HepG2 (cell line): ENCODE data around the gene RAD23A. TPM values are rescaled to one million over a fixed set of nuclear protein-coding genes. Genes with fewer than 3 reads are reported as not detected.

Experiments used
- CREB1 ChIP-seq, 2 experiments: fragments of 450-650 bp in 1 of 2; IDR thresholded peaks; 2 replicates each; pipeline ENCODE4 v1.6.1; 2016 to 2017; ENCODE audit warnings: control low read depth in 1 of 2, mild to moderate bottlenecking in 1 of 2, missing compliant biosample characterization in 1 of 2, missing genetic modification characterization in 1 of 2
- GATAD2A ChIP-seq: IDR thresholded peaks from 2 replicates; pipeline ENCODE4 v1.6.1; 2016
- NRL ChIP-seq: sonication (generic); formaldehyde crosslinking; IDR thresholded peaks from 2 replicates; pipeline ENCODE4 v1.5.0; 2020; ENCODE audit warnings: missing genetic modification reagents, mild to moderate bottlenecking, moderate library complexity, borderline replicate concordance
- REPIN1 ChIP-seq: sonication (generic); formaldehyde crosslinking; IDR thresholded peaks from 2 replicates; pipeline ENCODE4 v1.8.0; 2022; ENCODE audit warnings: missing genetic modification reagents, low read depth, mild to moderate bottlenecking, borderline replicate concordance
- TARDBP ChIP-seq: sonication (generic); formaldehyde crosslinking; IDR thresholded peaks from 2 replicates; pipeline ENCODE4 v1.8.0; 2022; ENCODE audit warnings: mild to moderate bottlenecking, missing genetic modification reagents
- YEATS2 ChIP-seq: sonication (generic); formaldehyde crosslinking; IDR thresholded peaks from 2 replicates; pipeline ENCODE4 v1.4.0; 2020; ENCODE audit warnings: missing genetic modification reagents, borderline replicate concordance
- ZNF136 ChIP-seq: sonication (generic); formaldehyde crosslinking; IDR thresholded peaks from 2 replicates; pipeline ENCODE4 v1.8.1; 2022; ENCODE audit warnings: low read depth, mild to moderate bottlenecking, moderate library complexity, missing genetic modification reagents
- ZNF335 ChIP-seq: sonication (generic); formaldehyde crosslinking; IDR thresholded peaks from 2 replicates; pipeline ENCODE4 v1.4.0; 2020; ENCODE audit warnings: missing genetic modification reagents
- ZNF383 ChIP-seq: sonication (generic); formaldehyde crosslinking; IDR thresholded peaks from 2 replicates; pipeline ENCODE4 v1.4.0; 2020; ENCODE audit warnings: missing genetic modification reagents, mild to moderate bottlenecking, borderline replicate concordance
- ZNF501 ChIP-seq: sonication (generic); formaldehyde crosslinking; IDR thresholded peaks from 2 replicates; pipeline ENCODE4 v1.5.1; 2020; ENCODE audit warnings: mild to moderate bottlenecking, moderate library complexity, missing genetic modification reagents
- ZNF616 ChIP-seq: sonication (generic); formaldehyde crosslinking; IDR thresholded peaks from 2 replicates; pipeline ENCODE4 v1.5.0; 2020; ENCODE audit warnings: low read depth, mild to moderate bottlenecking, missing genetic modification reagents
- ZNF713 ChIP-seq: sonication (generic); formaldehyde crosslinking; IDR thresholded peaks from 2 replicates; pipeline ENCODE4 v1.4.0; 2020; ENCODE audit warnings: mild to moderate bottlenecking, missing genetic modification reagents
- polyA plus RNA-seq, 8 experiments: library from polyadenylated mRNA; depleted of rRNA in 3 of 8; stranded (reverse) in 7 of 8; unstranded in 1 of 8; fragments of >200 nt; fragmentation: Illumina TruSeq in 4 of 8; extraction: Trizol in 4 of 8; gene quantifications; 2 replicates each; pipeline versions ENCODE4 v1.2.1 to v1.2.3, GENCODE V29; 2011 to 2016; ENCODE audit warnings: low read depth in 4 of 8, missing spikeins in 1 of 8, mixed read lengths in 1 of 8; ENCODE audit not compliant: insufficient read depth in 1 of 8
- total RNA-seq, 5 experiments: library from RNA; depleted of rRNA; stranded (reverse); fragments of >200 nt; fragmentation: Illumina TruSeq; extraction: Trizol; gene quantifications; 2 replicates each; pipeline ENCODE4 v1.2.3, GENCODE V29; 2016; ENCODE audit warnings: low read depth in 1 of 5
- TF ChIP-seq, protein P1 (sequence below): sonication (generic); formaldehyde crosslinking; IDR thresholded peaks from 2 replicates; pipeline ENCODE4 v1.5.0; 2020; ENCODE audit warnings: mild to moderate bottlenecking, missing genetic modification reagents
- TF ChIP-seq, protein P2 (sequence below): sonication (generic); formaldehyde crosslinking; IDR thresholded peaks from 2 replicates; pipeline ENCODE4 v1.4.0; 2020; ENCODE audit warnings: missing genetic modification reagents, borderline replicate concordance
- TF ChIP-seq, protein P3 (sequence below): sonication (generic); formaldehyde crosslinking; IDR thresholded peaks from 2 replicates; pipeline ENCODE4 v1.4.0; 2020; ENCODE audit warnings: missing genetic modification reagents

The RAD23A gene
- total and polyA plus RNA-seq, 2 of the 13 experiments (the other 11 are each of a cell fraction or from before 2014, with no cell fraction given), result 42.5 to 54.2 TPM

DNA sequence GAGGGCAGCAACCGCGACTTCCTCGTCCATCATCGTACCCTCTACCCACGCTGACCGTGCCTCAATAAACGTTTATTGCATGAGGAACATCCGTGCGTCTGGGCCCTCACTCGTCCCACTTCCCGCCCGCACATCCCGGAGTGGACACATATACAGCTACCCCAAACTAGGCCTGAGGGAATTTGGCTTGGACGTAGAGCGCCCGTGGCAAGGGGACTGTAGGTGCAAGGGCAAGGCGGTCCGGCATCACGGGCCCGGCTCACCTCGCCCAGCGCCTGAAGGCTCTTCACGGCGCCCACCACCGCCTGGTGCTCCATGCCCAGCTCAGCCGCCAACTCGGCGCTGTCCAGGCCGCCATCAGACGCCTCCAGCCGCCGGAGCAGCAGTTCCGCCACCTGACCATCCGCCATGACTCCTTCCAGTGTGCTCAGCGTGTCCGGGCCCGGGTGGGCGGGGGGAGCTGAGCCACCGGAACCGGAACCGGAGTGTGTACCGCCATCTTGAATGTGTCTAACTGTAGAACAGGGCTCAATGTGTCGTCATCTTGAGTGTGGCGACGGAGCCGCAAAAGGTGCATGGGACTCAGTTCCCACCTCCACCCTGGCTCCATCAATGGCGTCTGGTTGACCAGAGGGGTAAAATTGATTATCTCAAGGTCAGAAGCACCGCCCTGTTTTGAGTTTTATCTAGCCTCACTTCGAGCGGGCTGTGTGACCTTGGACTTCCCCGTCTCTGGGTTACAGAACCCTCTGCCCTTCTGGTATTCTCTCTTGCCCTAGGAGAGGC lies 12.2 kb upstream of the RAD23A start, which contains the start of gene FARSA (continued):
- TF ChIP-seq, protein P1, sequence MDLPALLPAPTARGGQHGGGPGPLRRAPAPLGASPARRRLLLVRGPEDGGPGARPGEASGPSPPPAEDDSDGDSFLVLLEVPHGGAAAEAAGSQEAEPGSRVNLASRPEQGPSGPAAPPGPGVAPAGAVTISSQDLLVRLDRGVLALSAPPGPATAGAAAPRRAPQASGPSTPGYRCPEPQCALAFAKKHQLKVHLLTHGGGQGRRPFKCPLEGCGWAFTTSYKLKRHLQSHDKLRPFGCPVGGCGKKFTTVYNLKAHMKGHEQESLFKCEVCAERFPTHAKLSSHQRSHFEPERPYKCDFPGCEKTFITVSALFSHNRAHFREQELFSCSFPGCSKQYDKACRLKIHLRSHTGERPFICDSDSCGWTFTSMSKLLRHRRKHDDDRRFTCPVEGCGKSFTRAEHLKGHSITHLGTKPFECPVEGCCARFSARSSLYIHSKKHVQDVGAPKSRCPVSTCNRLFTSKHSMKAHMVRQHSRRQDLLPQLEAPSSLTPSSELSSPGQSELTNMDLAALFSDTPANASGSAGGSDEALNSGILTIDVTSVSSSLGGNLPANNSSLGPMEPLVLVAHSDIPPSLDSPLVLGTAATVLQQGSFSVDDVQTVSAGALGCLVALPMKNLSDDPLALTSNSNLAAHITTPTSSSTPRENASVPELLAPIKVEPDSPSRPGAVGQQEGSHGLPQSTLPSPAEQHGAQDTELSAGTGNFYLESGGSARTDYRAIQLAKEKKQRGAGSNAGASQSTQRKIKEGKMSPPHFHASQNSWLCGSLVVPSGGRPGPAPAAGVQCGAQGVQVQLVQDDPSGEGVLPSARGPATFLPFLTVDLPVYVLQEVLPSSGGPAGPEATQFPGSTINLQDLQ, result peak; percentile 55; the same call in 1 of the 2 replicates
- TF ChIP-seq, protein P2, sequence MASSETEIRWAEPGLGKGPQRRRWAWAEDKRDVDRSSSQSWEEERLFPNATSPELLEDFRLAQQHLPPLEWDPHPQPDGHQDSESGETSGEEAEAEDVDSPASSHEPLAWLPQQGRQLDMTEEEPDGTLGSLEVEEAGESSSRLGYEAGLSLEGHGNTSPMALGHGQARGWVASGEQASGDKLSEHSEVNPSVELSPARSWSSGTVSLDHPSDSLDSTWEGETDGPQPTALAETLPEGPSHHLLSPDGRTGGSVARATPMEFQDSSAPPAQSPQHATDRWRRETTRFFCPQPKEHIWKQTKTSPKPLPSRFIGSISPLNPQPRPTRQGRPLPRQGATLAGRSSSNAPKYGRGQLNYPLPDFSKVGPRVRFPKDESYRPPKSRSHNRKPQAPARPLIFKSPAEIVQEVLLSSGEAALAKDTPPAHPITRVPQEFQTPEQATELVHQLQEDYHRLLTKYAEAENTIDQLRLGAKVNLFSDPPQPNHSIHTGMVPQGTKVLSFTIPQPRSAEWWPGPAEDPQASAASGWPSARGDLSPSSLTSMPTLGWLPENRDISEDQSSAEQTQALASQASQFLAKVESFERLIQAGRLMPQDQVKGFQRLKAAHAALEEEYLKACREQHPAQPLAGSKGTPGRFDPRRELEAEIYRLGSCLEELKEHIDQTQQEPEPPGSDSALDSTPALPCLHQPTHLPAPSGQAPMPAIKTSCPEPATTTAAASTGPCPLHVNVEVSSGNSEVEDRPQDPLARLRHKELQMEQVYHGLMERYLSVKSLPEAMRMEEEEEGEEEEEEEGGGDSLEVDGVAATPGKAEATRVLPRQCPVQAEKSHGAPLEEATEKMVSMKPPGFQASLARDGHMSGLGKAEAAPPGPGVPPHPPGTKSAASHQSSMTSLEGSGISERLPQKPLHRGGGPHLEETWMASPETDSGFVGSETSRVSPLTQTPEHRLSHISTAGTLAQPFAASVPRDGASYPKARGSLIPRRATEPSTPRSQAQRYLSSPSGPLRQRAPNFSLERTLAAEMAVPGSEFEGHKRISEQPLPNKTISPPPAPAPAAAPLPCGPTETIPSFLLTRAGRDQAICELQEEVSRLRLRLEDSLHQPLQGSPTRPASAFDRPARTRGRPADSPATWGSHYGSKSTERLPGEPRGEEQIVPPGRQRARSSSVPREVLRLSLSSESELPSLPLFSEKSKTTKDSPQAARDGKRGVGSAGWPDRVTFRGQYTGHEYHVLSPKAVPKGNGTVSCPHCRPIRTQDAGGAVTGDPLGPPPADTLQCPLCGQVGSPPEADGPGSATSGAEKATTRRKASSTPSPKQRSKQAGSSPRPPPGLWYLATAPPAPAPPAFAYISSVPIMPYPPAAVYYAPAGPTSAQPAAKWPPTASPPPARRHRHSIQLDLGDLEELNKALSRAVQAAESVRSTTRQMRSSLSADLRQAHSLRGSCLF, result no peak
- peak; percentile 91 for TF ChIP-seq TARDBP
- TF ChIP-seq ZNF136 (CRISPR knock-in tag), result 0 out of 2 replicates have a peak, but pooled peaks have one; percentile 17
- TF ChIP-seq NRL, result peak; percentile 92; the same call in 1 of the 2 replicates
- TF ChIP-seq CREB1 (IDR thresholded peaks at IDR 0.05), result peak; percentile 75
- TF ChIP-seq CREB1 (CRISPR knock-in tag; IDR thresholded peaks at IDR 0.05), result peak; percentile 67; the same call in 1 of the 2 replicates
- TF ChIP-seq YEATS2 (CRISPR knock-in tag), result peak; percentile 89; the same call in 1 of the 2 replicates
- TF ChIP-seq ZNF713, result peak; percentile 69; the same call in 1 of the 2 replicates
- peak; percentile 68 for TF ChIP-seq REPIN1
- 0 out of 2 replicates have a peak, but pooled peaks have one; percentile 33 for TF ChIP-seq ZNF616 (CRISPR knock-in tag)
- TF ChIP-seq, protein P3, sequence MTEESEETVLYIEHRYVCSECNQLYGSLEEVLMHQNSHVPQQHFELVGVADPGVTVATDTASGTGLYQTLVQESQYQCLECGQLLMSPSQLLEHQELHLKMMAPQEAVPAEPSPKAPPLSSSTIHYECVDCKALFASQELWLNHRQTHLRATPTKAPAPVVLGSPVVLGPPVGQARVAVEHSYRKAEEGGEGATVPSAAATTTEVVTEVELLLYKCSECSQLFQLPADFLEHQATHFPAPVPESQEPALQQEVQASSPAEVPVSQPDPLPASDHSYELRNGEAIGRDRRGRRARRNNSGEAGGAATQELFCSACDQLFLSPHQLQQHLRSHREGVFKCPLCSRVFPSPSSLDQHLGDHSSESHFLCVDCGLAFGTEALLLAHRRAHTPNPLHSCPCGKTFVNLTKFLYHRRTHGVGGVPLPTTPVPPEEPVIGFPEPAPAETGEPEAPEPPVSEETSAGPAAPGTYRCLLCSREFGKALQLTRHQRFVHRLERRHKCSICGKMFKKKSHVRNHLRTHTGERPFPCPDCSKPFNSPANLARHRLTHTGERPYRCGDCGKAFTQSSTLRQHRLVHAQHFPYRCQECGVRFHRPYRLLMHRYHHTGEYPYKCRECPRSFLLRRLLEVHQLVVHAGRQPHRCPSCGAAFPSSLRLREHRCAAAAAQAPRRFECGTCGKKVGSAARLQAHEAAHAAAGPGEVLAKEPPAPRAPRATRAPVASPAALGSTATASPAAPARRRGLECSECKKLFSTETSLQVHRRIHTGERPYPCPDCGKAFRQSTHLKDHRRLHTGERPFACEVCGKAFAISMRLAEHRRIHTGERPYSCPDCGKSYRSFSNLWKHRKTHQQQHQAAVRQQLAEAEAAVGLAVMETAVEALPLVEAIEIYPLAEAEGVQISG, result peak; percentile 95
- peak; percentile 49; the same call in 1 of the 2 replicates for TF ChIP-seq GATAD2A
- TF ChIP-seq ZNF383 (CRISPR knock-in tag), result no peak
- TF ChIP-seq ZNF501 (CRISPR knock-in tag), result peak; percentile 95
- peak; percentile 96 for TF ChIP-seq ZNF335
